ENCODE data around the gene ATP11B.

DNA sequence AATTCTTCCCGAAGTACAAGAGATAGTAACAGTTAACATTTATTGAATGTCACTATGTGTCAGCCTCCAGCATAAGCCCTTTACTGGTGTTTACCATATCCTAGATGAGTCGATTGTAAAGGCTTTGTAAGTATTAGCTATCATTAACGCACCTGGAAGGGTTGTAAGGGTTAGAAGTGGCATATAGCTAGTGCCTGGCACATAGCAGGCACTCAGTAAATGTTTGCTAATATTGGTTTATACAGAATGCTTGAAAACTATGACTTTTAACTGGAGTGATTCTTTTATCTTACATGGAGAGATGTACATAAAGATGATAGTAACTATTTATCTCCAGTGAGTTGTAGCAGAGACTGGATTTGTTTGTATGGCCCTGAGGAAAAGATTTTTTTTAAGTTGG, 46.3 kb upstream of the ATP11B start:
- TF ChIP-seq POLR2A (IDR thresholded peaks at IDR 0.05; ENCODE audit: low read depth, low read length) (no peak), POLR2AphosphoS5 (IDR thresholded peaks at IDR 0.05; ENCODE audit: low read depth, low read length) (no peak)

Measured in GM12891 (cell line).